ENCODE results near the gene LMNTD1. TPM values are rescaled to one million over a fixed set of nuclear protein-coding genes. Genes with fewer than 3 reads are reported as not detected.
"Not testable (repeated sequence)": the region's sequence is repeated elsewhere in the genome, so short reads cannot be mapped to it uniquely, and the experiment has no call there.

The LMNTD1 gene, protein sequence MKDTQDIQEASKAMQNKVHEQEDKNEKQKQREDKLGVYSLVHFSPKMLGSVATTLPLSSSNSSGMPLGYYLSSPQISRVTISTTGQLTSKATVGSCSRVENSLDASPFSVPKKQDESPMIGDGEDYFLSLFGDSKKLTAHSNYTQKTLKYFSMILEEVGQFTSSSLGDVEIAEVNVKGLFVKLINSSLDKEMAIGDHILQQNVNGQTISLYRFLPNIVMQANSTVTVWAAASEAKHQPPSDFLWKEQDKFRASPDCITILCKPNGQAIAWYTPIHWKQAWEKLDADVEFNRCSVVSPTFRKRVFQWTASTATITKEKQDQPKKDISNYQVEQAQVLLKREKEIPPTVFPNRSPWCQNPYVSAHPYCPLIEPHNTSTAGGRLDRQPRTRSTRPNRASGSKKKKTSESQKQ
- under 1 TPM in 2 of 10 donors, not detected in 8; 0.26 to 0.60 TPM for polyA plus RNA-seq (ENCODE audit: insufficient read length in 10 of 10)
- long read RNA-seq, donor 1 = 0 reads
- long read RNA-seq, donor 2 = 0 reads
- long read RNA-seq, donor 3 = 0 reads
- long read RNA-seq, donor 4 = 0 reads
- long read RNA-seq, donor 5 = 0 reads
- long read RNA-seq, donor 6 = 0 reads
- long read RNA-seq, donor 7 = 0 reads
- long read RNA-seq, donor 8 = 0 reads
- long read RNA-seq, donor 9 = 0 reads

DNA sequence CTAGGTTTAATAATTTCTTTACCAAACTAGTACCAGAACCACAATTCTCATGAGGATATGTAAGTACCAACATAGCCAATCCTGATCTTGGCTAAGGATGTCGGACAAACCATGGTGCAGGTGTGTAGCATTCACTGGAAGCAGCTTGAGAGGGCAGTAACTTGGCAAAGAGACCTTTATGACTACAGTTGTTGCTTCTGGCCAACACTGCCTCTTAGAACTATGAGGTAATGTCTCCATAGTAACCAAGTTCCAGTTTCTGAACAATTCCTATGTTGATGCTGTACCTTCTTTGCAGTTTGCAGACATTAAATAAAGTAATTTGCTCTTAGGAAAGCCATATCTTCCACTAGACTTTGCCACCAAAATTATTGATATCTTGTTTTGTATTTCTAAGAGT, at the start of gene LMNTD1:
Gene LMNTD1, minus strand, starts transcription at position 186 of the 400 bp plus-strand sequence. CDS start 324 bp downstream, outside the sequence.
- peak; percentile 16 to 57 (median 39) for DNase-seq

DNA sequence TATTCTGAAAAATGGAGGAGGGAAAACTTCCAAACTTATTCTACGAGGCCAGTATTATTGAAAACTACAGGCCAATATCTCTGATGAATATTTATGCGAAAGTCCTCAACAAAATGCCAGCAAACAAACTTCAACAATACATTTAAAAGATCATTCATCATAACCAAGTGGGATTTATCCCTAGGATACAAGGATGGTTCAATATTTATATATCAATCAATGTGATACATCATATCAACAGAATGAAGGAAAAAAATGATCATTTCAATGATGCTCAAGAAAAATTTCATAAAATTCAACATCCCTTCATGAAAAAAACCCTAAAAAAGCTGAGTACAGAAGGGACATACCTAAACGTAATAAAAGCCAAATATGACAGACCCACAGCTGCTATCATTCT, 45.9 kb upstream of the LMNTD1 start:
- DNase-seq = no peak

DNA sequence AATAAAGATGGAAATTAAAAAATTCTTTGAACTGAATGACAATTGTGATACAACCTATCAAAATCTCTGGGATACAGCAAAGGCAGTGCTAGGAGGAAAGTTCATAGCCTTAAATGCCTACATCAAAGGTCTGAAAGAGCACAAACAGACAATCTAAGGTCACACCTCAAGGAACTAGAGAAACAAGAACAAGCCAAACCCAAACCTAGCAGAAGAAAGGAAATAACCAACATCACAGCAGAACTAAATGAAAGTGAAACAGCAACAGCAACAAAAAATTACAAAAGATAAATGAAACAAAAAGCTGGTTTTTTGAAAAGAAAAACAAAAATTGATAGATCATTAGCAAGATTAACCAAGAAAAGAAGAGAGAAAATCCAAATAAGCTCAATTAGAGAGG, 42.4 kb upstream of the LMNTD1 start:
- not testable (repeated sequence) for DNase-seq

DNA sequence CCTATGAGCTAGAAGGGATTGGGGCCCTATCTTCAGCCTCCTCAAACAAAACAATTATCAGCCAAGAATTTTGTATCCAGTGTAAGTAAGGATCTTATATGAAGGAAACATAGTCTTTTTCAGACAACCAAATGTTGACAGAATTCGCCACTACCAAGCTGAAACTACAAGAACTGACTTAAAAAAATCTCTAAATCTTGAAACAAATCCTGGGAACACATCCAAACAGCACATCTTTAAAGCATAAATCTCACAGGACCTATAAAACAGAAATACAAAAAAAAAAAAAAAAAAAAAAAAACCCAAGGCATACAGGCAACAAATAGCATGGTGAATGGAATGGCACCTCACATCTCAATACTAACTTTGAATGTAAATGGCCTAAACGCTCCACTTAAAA, 41.3 kb upstream of the LMNTD1 start:
- no peak for DNase-seq

DNA sequence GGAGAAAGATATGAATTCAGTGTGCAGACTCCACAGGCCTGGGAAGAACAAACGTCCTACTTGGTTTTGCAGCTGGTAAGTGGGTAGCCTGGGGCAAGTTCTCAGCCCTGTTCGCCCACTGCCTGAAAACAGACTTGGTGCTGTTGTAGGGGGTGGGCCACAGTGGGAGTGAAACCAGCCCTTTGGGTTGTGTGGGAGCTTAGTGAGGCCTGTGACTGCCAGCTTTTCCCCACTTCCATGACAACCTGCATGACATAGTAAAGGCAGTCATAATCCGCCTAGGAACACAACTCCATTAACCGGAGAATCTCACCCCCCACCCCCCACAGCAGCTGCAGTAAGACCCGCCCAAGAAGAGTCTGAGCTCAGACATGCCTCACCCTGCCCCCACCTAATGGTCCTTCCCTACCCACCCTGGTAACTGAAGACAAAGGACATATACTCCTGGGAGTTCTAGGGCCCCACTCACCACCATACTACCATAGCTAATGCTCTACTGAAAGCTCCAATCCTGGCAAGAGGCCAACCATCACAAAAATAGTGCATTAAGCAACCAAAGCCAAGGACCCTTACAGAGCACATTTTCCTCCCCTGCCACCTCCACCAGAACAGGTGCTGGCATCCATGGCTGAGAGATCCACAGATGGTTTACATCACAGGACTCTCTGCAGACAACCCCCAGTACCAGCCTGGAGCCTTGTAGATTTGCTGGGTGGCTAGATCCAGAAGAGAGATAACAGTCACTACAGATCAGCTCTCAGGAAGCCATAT, 39.8 kb upstream of the LMNTD1 start:
- no peak for DNase-seq

DNA sequence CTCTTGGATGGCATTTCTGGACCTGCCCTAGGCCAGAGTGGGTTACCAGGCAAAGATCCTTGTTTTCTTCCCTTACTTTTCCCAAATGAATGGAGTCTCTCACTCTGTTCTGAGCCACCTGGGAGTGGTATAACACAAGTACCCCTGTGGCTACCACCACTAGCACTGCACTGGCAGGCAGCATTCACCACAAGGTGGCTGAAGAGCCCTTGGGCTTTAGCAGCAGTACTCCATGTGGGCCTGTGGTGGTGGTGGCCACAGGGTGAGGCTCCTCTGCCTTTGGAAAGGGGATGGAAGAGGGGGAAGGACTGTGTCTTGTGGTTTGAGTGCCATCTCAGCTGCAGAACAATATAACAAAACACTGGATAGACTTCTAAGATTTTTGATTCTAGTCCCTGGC, 38.1 kb upstream of the LMNTD1 start:
- DNase-seq = no peak

DNA sequence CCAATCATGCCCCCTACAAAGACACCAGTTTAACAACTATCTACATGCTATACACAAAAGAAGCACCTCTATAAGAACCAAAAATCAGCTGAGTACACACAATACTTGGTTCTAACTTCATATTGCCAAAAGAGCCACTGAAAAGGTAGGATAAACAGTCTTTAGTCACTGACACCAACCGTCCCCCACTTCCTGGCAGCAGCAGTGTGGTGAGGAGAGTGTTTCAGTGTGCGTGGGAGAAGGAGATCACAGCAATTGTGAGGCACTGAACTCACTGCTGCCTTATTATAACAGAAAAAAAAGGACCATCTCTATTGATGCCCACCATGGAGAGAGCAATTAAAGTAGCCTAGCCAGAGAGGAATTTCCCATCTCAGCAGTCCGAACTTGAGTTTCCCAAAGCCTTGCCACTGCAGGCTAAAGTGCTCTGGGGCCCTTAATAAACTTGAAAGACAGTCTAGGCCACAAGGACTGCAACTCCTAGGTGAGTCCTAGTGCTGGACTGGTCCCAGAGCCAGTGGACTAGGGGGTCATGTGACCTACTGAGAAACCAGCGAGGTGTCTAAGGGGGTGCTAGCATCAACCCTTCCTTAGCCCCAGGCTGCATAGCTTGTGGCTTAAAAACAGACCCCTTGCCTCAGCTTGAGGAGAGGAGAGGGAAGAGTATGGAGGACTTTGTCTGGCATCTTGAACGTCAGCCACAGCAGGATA, 37.1 kb upstream of the LMNTD1 start:
- no peak for DNase-seq

DNA sequence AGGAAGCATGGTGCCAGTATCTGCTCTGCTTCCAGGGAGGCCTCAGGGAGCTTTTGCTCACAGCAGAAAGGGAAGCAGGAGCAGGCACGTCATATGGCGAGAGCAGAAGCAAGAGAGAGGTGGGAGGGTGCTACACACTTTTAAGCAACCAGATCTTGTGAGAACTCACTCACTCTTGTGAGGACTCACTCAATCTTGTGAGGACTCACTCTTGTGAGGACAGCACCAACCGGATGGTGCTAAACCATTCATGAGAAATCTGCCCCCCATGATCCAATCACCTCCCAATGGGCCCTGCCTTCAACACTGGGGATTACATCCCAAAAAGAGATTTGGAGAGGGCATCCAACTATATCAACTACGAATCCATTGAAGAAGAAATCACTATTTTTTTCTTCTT, 34.3 kb upstream of the LMNTD1 start:
- DNase-seq = no peak

DNA sequence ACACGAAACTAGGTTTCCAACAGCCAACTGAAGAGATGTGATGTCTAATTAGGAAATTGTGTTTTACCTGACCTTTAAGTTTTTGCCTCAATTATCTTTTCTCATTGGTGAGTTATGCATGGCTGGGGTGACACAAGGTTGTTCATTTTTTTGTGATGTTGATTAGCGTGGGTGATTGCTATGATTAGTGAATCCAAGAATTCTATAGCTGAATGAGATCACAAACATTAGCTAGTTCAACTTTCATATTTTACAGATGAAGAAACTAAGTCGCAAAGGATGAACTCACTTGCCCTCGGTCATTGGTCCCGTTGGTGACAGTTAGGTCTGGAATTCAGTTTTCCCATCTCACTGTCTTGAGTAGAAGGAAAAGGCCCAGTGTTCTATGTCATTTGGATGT, 32.6 kb upstream of the LMNTD1 start:
- DNase-seq = peak in 2 of 3 donors; percentile 11 to 17

DNA sequence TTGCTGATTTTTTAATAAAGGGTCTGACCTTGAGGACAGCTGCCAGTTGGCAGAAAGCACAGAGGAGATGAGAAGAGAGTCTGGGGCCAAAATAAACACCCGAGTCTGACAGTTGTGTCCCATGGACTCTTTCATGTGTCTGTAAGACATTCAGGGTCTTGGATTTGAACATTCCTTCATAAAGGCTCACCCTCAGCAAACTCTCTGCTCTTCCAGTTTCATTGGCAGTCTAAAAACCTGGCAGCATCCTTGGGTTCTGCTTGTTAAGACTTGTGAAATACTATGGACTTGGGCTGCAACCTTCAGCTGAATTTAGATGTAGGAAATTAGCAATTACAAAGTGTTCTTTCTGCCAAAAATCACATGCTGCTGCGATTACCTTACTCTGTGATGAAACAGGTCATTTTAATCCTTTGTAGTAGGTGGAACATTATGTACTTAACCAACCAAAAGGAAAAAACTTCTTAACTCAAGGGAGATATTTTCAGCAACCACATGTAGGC, 32.0 kb upstream of the LMNTD1 start:
- DNase-seq = peak; percentile 70 to 87 (median 81)

DNA sequence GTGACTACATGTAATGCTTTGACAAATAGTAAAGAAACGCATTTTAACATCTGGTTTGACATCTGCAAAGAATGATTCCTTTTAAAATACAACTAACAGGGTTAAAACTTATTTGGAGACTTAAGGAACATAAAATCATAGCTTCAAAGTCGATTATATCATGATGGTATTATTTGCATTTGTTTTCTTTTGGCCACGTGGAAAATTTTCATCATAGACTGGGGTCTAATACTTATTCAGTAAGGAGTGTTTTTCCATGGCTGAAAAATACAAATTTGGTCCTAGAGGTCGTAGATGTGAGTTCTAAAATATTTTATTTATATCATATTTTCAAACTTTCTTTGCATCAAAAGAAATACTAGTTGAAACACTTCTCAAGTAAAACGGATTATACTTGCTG, 31.5 kb upstream of the LMNTD1 start:
- peak; percentile 32 to 52 (median 34) for DNase-seq

DNA sequence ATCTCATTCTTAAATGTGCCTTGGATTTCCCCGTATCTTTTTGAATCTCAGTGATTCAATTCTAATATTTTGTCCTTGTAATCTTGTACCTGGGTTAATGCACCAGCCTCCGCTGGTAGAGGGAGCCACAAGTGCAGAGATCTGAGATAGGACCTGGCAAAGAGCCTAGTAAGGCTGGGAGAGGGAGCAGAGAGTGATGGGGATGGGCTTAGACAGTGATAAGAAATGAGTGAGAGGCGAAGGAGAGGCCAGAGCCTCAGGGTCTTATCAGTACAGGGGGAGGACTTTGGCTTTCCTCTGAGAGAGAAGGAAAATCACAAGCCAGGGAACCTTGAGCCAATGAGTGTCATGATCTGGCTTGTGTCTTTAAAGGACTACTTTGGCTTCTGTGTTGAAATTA, 30.5 kb upstream of the LMNTD1 start:
- DNase-seq = peak; percentile 23 to 66 (median 48)

DNA sequence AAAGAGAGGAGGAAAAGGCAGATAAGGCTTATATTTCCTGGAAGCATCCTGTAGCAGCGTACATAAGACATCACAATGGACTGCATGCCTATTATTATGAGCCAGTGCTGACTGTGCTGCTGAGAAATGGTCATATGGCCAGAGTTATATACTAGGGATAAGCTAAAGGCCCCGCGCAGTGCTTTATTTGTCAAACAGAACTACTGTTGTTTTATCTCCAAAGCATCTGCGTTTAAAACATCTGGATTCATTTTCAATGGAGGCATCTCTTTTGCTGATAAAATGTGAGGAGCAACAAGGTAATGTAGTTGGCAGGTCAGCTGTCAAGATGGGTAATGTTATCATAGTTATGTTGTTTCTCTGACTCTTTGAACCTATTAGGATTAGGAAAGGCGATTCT, 28.0 kb upstream of the LMNTD1 start:
- no peak for DNase-seq

DNA sequence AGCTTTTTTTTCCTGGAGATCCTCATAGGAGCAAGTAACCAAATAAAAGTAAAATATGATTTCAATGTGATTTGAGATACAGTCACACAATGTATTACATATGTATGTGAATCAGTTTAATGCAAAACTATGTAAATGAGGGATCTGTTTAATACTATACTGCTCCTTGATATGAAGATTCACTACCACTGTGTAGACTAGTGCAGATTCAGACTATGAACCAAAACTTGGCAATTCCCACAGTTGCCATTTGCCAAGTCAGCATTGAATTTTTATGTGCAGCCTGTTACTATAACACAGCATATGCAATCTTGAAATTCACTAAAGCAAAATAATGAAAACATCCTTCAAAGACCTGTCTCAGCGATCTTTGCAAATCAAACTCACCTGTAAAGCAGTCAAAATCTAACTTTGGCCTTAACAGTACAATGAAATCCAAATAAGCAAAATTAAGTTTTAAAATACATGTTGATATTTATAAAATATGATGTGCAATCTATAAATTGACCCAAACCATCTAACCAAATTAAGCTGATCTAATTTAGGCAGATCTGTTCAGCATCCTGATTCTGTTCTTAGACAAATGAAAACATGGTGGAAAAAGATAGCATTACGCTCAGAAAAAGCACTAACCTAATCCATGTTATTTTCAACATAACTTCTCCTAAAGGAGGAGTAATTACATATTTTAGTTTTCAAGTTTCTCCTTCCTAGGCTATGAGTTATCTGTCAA, 25.5 kb upstream of the LMNTD1 start:
- peak in 1 of 3 donors; percentile 57 for DNase-seq

DNA sequence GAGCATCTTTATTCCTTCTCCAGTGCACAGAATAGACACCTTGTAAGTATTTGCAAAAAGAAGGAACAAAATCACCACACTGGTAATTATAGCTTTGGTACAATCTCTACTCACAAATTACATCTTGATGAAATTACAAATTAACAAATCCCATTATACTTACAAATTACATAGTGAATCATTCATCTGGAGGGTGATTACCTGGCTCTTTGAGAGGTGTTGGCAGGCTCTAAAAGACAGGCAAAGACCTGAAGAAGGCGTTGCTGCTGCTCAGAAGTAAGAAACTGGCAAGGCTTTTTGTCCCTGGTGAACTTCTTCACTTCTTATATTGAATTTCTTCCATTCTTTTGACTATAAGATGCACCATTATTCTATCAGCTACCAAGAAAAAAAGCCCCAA, 21.7 kb upstream of the LMNTD1 start:
- no peak for DNase-seq

DNA sequence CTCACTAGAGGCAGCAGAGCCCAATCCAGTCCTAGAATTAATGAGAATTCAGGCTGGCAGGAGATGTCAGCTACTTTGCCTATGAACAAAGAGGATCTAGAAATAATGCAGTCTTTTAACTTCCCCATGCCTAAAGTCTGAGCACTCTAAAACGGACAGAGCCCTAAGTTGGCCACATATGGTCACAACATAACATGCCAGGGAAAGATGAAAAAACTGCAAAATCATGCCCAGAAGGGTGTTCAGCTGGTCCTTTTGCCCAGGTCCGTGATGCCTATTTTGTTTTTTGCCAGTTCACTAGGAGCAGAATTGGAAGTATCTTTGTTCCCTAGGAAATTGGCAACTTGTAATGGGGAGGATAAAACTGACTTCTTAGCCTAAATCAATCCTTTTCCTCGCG, 20.3 kb upstream of the LMNTD1 start:
- DNase-seq = no peak

DNA sequence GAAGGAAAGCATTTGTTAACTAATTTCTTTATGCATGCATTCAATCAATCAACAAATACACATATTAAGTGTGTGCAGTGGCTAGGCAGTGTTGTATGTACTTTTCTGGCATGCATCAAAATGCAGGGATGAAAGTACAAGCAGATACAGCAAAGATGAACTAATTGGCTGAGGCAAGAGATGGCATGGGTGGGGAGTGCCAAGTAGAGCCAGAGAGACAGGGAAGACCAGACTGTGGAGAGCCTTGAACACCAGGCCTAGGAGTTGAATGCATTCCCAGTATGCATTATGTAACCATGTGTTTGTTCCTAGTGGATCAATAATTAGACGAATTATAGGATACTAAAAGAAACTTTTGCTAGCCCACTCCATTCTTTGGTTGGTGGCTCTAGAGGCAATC, 17.3 kb upstream of the LMNTD1 start:
- no peak for DNase-seq

DNA sequence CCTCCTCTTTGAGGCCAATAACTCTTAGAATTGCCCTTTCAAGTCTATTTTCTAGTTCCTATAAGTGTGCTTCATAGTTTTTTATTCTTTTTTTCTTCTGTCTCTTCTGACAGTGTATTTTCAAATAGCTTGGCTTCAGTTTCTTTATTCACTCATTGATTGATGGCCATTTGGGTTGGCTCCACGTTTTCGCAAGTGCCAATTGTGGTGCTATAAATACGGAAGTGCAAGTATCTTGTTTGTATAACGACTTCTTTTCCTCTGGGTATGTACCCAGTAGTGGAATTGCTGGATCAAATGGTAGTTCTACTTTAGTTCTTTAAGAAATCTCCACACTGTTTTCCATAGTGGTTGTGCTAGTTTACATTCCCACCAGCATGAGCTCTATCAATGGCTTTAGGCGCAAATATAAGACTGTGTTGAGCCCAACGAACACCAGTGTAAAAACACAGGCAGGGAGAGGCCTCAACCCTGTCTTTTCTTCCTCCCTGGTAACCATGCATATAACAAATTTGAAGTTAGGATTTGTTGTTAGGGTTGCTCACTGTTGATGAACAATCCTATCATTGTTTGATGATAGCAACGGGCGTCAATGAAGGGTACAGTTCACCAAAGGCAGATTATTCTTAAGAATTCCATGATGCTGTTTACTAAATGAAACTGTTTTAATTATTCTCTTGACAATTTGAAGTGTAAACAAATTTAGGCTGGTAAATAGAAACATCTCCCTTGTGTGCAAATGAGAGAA, 13.3 kb upstream of the LMNTD1 start:
- no peak for DNase-seq

DNA sequence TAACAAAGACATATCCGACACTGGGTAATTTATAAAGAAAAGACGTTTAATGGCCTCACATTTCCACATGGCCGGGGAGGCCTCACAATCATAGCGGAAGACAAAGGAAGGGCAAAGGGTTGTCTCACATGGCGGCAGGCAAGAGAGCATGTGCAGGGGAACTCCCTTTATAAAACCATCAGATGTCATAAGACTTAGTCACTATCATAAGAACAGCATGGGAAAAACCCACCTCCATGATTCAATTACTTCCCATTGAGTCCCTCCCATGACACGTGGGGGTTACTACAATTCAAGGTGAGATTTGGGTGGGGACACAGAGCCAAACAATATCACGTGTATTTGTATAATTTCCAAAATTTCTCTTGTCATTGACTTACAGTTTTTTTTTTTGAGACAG, 5.5 kb upstream of the LMNTD1 start:
- DNase-seq = no peak

DNA sequence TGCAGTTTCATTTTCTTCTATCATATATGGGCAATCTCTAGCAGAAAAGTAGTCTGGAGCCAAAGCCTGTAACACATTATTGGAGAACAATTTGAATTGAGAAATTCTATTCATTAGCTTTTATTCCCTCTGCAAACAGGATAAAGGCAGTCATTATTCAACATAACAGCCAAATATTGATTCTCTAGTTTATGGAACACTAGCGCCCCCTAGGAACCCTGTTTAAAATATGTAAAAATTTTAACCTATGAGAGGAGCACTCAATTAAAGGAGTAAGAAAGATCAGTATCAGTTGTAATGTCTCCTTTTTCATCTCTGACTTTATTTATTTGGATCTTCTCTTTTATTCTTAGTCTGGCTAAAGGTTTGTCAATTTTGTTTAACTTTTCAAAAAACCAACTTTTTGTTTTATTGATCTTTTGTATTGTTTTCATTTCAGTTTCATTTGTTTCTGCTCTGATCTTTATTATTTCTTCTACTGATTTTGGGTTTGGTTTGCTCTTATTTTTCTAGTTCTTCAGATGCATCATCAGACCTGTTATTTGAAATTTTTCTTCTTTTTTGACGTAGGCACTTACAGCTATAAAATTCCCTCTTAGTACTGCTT, 4.8 kb upstream of the LMNTD1 start:
- peak in 2 of 3 donors; percentile 29 for DNase-seq

Data from muscle of back (tissue), 13 donors.